DOHH2 (cell line): Measurements from ENCODE around the gene LEKR1.

ENCODE experiments used
- H3F3A ChIP-seq: fragments of 200-600 bp; sonication (generic), shearing (Covaris generic); 2 replicates; pipeline ENCODE4 v1.6.0; 2016; ENCODE audit warnings: antibody characterized with exemption, mild to moderate bottlenecking; ENCODE audit not compliant: control insufficient read depth, insufficient read depth
- H3K27ac ChIP-seq: fragments of 200-600 bp; sonication (generic); 2 replicates; pipeline ENCODE4 v1.5.1; 2014; ENCODE audit warnings: low read depth, mild to moderate bottlenecking, low read length, moderate library complexity
- H3K27me3 ChIP-seq: fragments of 200-600 bp; sonication (generic); 2 replicates; pipeline ENCODE4 v1.6.1; 2014; ENCODE audit warnings: mild to moderate bottlenecking, low read length, mixed read lengths; ENCODE audit not compliant: control insufficient read depth
- H3K36me3 ChIP-seq: fragments of 200-600 bp; sonication (generic); 2 replicates; pipeline ENCODE4 v1.6.1; 2014; ENCODE audit warnings: mild to moderate bottlenecking, low read length, moderate library complexity, mixed read lengths; ENCODE audit not compliant: control insufficient read depth
- H3K4me1 ChIP-seq: fragments of 200-600 bp; sonication (generic); 2 replicates; pipeline ENCODE4 v1.6.1; 2014; ENCODE audit warnings: mild to moderate bottlenecking, low read length, mixed read lengths; ENCODE audit not compliant: control insufficient read depth
- H3K4me2 ChIP-seq: fragments of 200-600 bp; sonication (generic); 2 replicates; pipeline ENCODE4 v1.6.0; 2014; ENCODE audit warnings: mild to moderate bottlenecking, low read length, moderate library complexity
- H3K4me3 ChIP-seq: fragments of 200-600 bp; sonication (generic); 2 replicates; pipeline ENCODE4 v1.5.1; 2014; ENCODE audit warnings: mild to moderate bottlenecking, low read length, mixed read lengths
- H3K79me2 ChIP-seq: fragments of 200-600 bp; sonication (generic); 2 replicates; pipeline ENCODE4 v1.6.1; 2014; ENCODE audit warnings: mild to moderate bottlenecking, low read length, mixed read lengths; ENCODE audit not compliant: control insufficient read depth
- H3K9me2 ChIP-seq: fragments of 200-600 bp; sonication (generic); replicated peaks from 2 replicates; pipeline ENCODE4 v1.6.1; 2014; ENCODE audit warnings: mild to moderate bottlenecking, low read length, mixed read lengths; ENCODE audit not compliant: control insufficient read depth
- H3K9me3 ChIP-seq: fragments of 200-600 bp; sonication (generic); 2 replicates; pipeline ENCODE4 v1.6.1; 2014; ENCODE audit warnings: antibody characterized with exemption, low read length, mixed read lengths; ENCODE audit not compliant: control insufficient read depth, insufficient read depth
- H4K20me1 ChIP-seq: fragments of 200-600 bp; sonication (generic); 2 replicates; pipeline ENCODE4 v1.6.0; 2014; ENCODE audit warnings: low read depth, mild to moderate bottlenecking, antibody characterized with exemption, low read length, moderate library complexity; ENCODE audit not compliant: control insufficient read depth, insufficient read depth
- CTCF ChIP-seq: fragments of 200-600 bp; sonication (generic); IDR thresholded peaks from one replicate; pipeline ENCODE4 v1.5.1; 2014; ENCODE audit warnings: antibody characterized with exemption, mild to moderate bottlenecking, low read depth, low read length; ENCODE audit not compliant: poor library complexity, severe bottlenecking
- EZH2phosphoT487 ChIP-seq: fragments of 200-600 bp; sonication (generic); IDR thresholded peaks from 2 replicates; pipeline ENCODE4 v1.6.1; 2017; ENCODE audit warnings: borderline replicate concordance, mild to moderate bottlenecking, antibody characterized with exemption, low read length, moderate library complexity, mixed read lengths

The LEKR1 gene

GRCh38 chr3:157058392-157059071 lies 232.4 kb downstream of the LEKR1 start:
- no peaks in the 10 kb centered on the region for H3K9me3 ChIP-seq
- no peaks in the 10 kb centered on the region for H3F3A ChIP-seq
- TF ChIP-seq EZH2phosphoT487 (no peak), CTCF (no peak)
- no peak overlapping the region for H3K4me2 ChIP-seq
- no peak overlapping the region for H3K27ac ChIP-seq
- H3K4me3 ChIP-seq: no peak overlapping the region
- no peaks in the 10 kb centered on the region for H3K36me3 ChIP-seq
- no peaks in the 10 kb centered on the region for H3K79me2 ChIP-seq
- H3K4me1 ChIP-seq: peaks cover 5% of the 10 kb centered on the region
- no peaks in the 10 kb centered on the region for H3K27me3 ChIP-seq
- no peaks in the 10 kb centered on the region for H3K9me2 ChIP-seq
- no peaks in the 10 kb centered on the region for H4K20me1 ChIP-seq

GRCh38 chr3:157059181-157059580 lies 233.0 kb downstream of the LEKR1 start:
- no peaks in the 10 kb centered on the region for H3K9me3 ChIP-seq
- H3K27me3 ChIP-seq: no peaks in the 10 kb centered on the region
- H3K4me1 ChIP-seq: peaks cover 7% of the 10 kb centered on the region
- H3K4me2 ChIP-seq: no peak overlapping the region
- TF ChIP-seq EZH2phosphoT487 (no peak), CTCF (no peak)
- no peak overlapping the region for H3K27ac ChIP-seq
- no peaks in the 10 kb centered on the region for H3F3A ChIP-seq
- H4K20me1 ChIP-seq: no peaks in the 10 kb centered on the region
- H3K9me2 ChIP-seq: no peaks in the 10 kb centered on the region
- H3K36me3 ChIP-seq: no peaks in the 10 kb centered on the region
- no peaks in the 10 kb centered on the region for H3K79me2 ChIP-seq
- H3K4me3 ChIP-seq: no peak overlapping the region

- no peaks in the 10 kb centered on the region for H3K27me3 ChIP-seq
- H3K79me2 ChIP-seq: no peaks in the 10 kb centered on the region
- H3K27ac ChIP-seq: no peak overlapping the region
- no peak for TF ChIP-seq CTCF
- TF ChIP-seq EZH2phosphoT487: no peak
- no peaks in the 10 kb centered on the region for H4K20me1 ChIP-seq
- no peaks in the 10 kb centered on the region for H3K36me3 ChIP-seq
- no peaks in the 10 kb centered on the region for H3K9me3 ChIP-seq
- H3K4me1 ChIP-seq: peaks cover 12% of the 10 kb centered on the region
- H3K4me2 ChIP-seq: no peak overlapping the region
- H3F3A ChIP-seq: no peaks in the 10 kb centered on the region
- no peaks in the 10 kb centered on the region for H3K9me2 ChIP-seq
- no peak overlapping the region for H3K4me3 ChIP-seq
Observed at GRCh38 chr3:157059661-157060060, 233.5 kb downstream of the LEKR1 start.
